Calu3 (cell line): Measurements from ENCODE around the gene FEM1B. TPM values are rescaled to one million over a fixed set of nuclear protein-coding genes. Genes with fewer than 3 reads are reported as not detected.

ENCODE experiments used
- BruUV-seq: library from RNA; stranded (reverse); fragments of 400-500 nt; replicated peaks from 2 replicates; lab custom pipeline; 2021; lab: Mats Ljungman, UMichigan
- CTCF ChIA-PET: fragments of 300-600 bp; sonication (Branson Sonifier 250); formaldehyde crosslinking; loops from one replicate; lab custom pipeline; 2022; ENCODE audit warnings: antibody characterized with exemption; lab: Charles Lee
- DNase-seq: peaks from one replicate; pipeline ENCODE4 v3.0.0; 2022
- H3K27ac Mint-ChIP-seq: one replicate; pipeline ENCODE4 v1.8.0; 2022; ENCODE audit warnings: mixed read lengths; ENCODE audit not compliant: unreplicated experiment
- H3K27me3 Mint-ChIP-seq: one replicate; pipeline ENCODE4 v1.8.0; 2022; ENCODE audit warnings: mixed read lengths; ENCODE audit not compliant: unreplicated experiment
- H3K36me3 Mint-ChIP-seq: one replicate; pipeline ENCODE4 v1.8.0; 2022; ENCODE audit warnings: mild to moderate bottlenecking, moderate library complexity, mixed read lengths; ENCODE audit not compliant: insufficient read depth, unreplicated experiment
- H3K4me1 Mint-ChIP-seq: one replicate; pipeline ENCODE4 v1.8.0; 2022; ENCODE audit warnings: mild to moderate bottlenecking, low read depth, mixed read lengths; ENCODE audit not compliant: unreplicated experiment
- H3K4me3 Mint-ChIP-seq: one replicate; pipeline ENCODE4 v1.8.0; 2022; ENCODE audit warnings: mild to moderate bottlenecking, low read depth, moderate library complexity, mixed read lengths; ENCODE audit not compliant: unreplicated experiment
- H3K9me3 Mint-ChIP-seq: one replicate; pipeline ENCODE4 v1.8.0; 2022; ENCODE audit warnings: low read depth, mixed read lengths; ENCODE audit not compliant: unreplicated experiment
- CTCF ChIP-seq: fragments of 200-600 bp; IDR thresholded peaks from one replicate; pipeline ENCODE4 v1.8.0; 2022; ENCODE audit warnings: antibody characterized with exemption; ENCODE audit not compliant: unreplicated experiment
- intact Hi-C: fragments of 100-400 bp; cut with micrococcal nuclease; formaldehyde crosslinking; loops from one replicate; pipeline ENCODE4 v1.10.0; 2022; ENCODE audit not compliant: unreplicated experiment
- total RNA-seq: library from RNA; stranded (reverse); gene quantifications from 2 replicates; pipeline ENCODE4 v1.2.3, GENCODE V29; 2022

The FEM1B gene
- total RNA-seq, 1 experiment from 2014 or later: 41.4 TPM

GRCh38 chr15:68261980-68262379 lies 15.6 kb upstream of the FEM1B start:
- H3K4me1 Mint-ChIP-seq: no peaks in the 10 kb centered on the region
- no peak overlapping the region for H3K4me3 Mint-ChIP-seq
- CTCF ChIA-PET: interaction anchor here (2.4 kb wide), 1 partner anchor 9 kb away, joined by 5 read pairs; no protein-coding TSS in a partner anchor
- intact Hi-C loops: no loop called here
- no peak overlapping the region for H3K27ac Mint-ChIP-seq
- no peaks in the 10 kb centered on the region for H3K9me3 Mint-ChIP-seq
- H3K36me3 Mint-ChIP-seq: peaks cover 2% of the 10 kb centered on the region
- DNase-seq: no peak
- no peak for TF ChIP-seq CTCF
- BruUV-seq: no TSS peak
- H3K27me3 Mint-ChIP-seq: peaks cover 28% of the 10 kb centered on the region

GRCh38 chr15:68262514-68263356 lies 14.8 kb upstream of the FEM1B start:
- no TSS peak for BruUV-seq
- H3K4me3 Mint-ChIP-seq: no peak overlapping the region

GRCh38 chr15:68264282-68264681 lies 13.3 kb upstream of the FEM1B start:
- Mint-ChIP-seq H3K27ac (no peak overlapping the region), H3K27me3 (peaks cover 28% of the 10 kb centered on the region), H3K9me3 (no peaks in the 10 kb centered on the region), H3K4me3 (no peak overlapping the region), H3K4me1 (no peaks in the 10 kb centered on the region), H3K36me3 (no peaks in the 10 kb centered on the region)
- DNase-seq: no peak
- TF ChIP-seq CTCF: no peak
- CTCF ChIA-PET: interaction anchor here (0.6 to 1.2 kb wide), 3 partner anchors 12 to 410 kb away, joined by 4 to 5 read pairs (median 5); no protein-coding TSS in a partner anchor
- BruUV-seq: no TSS peak
- intact Hi-C loops: no loop called here

More at GRCh38 chr15:68262514-68263356, 14.8 kb upstream of the FEM1B start:
- TF ChIP-seq CTCF: no peak
- Mint-ChIP-seq H3K27me3 (peaks cover 28% of the 10 kb centered on the region), H3K4me1 (no peaks in the 10 kb centered on the region), H3K9me3 (no peaks in the 10 kb centered on the region), H3K27ac (no peak overlapping the region), H3K36me3 (no peaks in the 10 kb centered on the region)
- DNase-seq: no peak
- intact Hi-C loops: no loop called here
- CTCF ChIA-PET: interaction anchor here (2.4 kb wide), 1 partner anchor 10 kb away, joined by 5 read pairs; no protein-coding TSS in a partner anchor

GRCh38 chr15:68265081-68265480 lies 12.5 kb upstream of the FEM1B start:
- intact Hi-C loops: no loop called here
- no peak overlapping the region for H3K27ac Mint-ChIP-seq
- H3K4me1 Mint-ChIP-seq: no peaks in the 10 kb centered on the region
- no peak for TF ChIP-seq CTCF
- no peaks in the 10 kb centered on the region for H3K36me3 Mint-ChIP-seq
- BruUV-seq: no TSS peak
- peaks cover 28% of the 10 kb centered on the region for H3K27me3 Mint-ChIP-seq
- no peak for DNase-seq
- no peak overlapping the region for H3K4me3 Mint-ChIP-seq
- CTCF ChIA-PET: interaction anchor here (0.6 to 1.2 kb wide), 2 partner anchors 12 to 16 kb away, joined by 3 to 5 read pairs; no protein-coding TSS in a partner anchor
- no peaks in the 10 kb centered on the region for H3K9me3 Mint-ChIP-seq
